Measurements from ENCODE around the gene GRAMD1B. TPM values are rescaled to one million over a fixed set of nuclear protein-coding genes. Genes with fewer than 3 reads are reported as not detected.
"Not testable (repeated sequence)": the region's sequence is repeated elsewhere in the genome, so short reads cannot be mapped to it uniquely, and the experiment has no call there.

The GRAMD1B gene
- total RNA-seq, 1 donor from 2014 or later, result 15.0 TPM

- Mint-ChIP-seq H3K36me3 (ENCODE audit: low read depth) (peaks cover 3% of the 10 kb centered on the region), H3K27ac (no peak overlapping the region), H3K4me1 (peaks cover 28% of the 10 kb centered on the region), H3K9me3 (peaks cover 18% of the 10 kb centered on the region), H3K27me3 (peaks cover 13% of the 10 kb centered on the region), H3K4me3 (no peak overlapping the region)
- ChIA-PET CTCF (no interaction called here), POLR2A (interaction anchor here (0.5 kb wide), 1 partner anchor 36 kb away, joined by 11 read pairs; no protein-coding TSS in a partner anchor)
- DNase-seq (no peak), ATAC-seq (ENCODE audit: low read depth) (no peak)
- intact Hi-C loops (cut with micrococcal nuclease), result no loop called here
- no peak for TF ChIP-seq CTCF (IDR thresholded peaks at IDR 0.05)
Measured at GRCh38 chr11:123659311-123659710, 229.2 kb downstream of the GRAMD1B start.

- peak overlapping the region; percentile 66 for H3K27ac Mint-ChIP-seq
- CTCF ChIA-PET; POLR2A ChIA-PET; H3K27me3 Mint-ChIP-seq; intact Hi-C loops (cut with micrococcal nuclease); DNase-seq; H3K36me3 Mint-ChIP-seq (ENCODE audit: low read depth): not testable (repeated sequence)
- ATAC-seq (ENCODE audit: low read depth), result peak; percentile 86
- H3K4me3 Mint-ChIP-seq, result peak overlapping the region; percentile 8
- H3K4me1 Mint-ChIP-seq, result peaks cover 24% of the 10 kb centered on the region
- H3K9me3 Mint-ChIP-seq, result peaks cover 18% of the 10 kb centered on the region
Measured at GRCh38 chr11:123659965-123660364, 229.9 kb downstream of the GRAMD1B start.

GRCh38 chr11:123665306-123665705 lies 235.2 kb downstream of the GRAMD1B start:
- ChIA-PET POLR2A (no interaction called here), CTCF (no interaction called here)
- H3K4me1 Mint-ChIP-seq, result peaks cover 3% of the 10 kb centered on the region
- ATAC-seq (ENCODE audit: low read depth) (no peak), DNase-seq (no peak)
- no peak overlapping the region for H3K4me3 Mint-ChIP-seq
- peaks cover 5% of the 10 kb centered on the region for H3K27me3 Mint-ChIP-seq
- no peaks in the 10 kb centered on the region for H3K36me3 Mint-ChIP-seq (ENCODE audit: low read depth)
- intact Hi-C loops (cut with micrococcal nuclease), result no loop called here
- peaks cover 7% of the 10 kb centered on the region for H3K9me3 Mint-ChIP-seq
- H3K27ac Mint-ChIP-seq, result no peak overlapping the region
- no peak for TF ChIP-seq CTCF (IDR thresholded peaks at IDR 0.05)

GRCh38 chr11:123670081-123670480 lies 240.0 kb downstream of the GRAMD1B start:
- POLR2A ChIA-PET, result no interaction called here
- no peak overlapping the region for H3K27ac Mint-ChIP-seq
- no peak for TF ChIP-seq CTCF (IDR thresholded peaks at IDR 0.05)
- intact Hi-C loops (cut with micrococcal nuclease), result no loop called here
- H3K27me3 Mint-ChIP-seq, result peaks cover 8% of the 10 kb centered on the region
- H3K4me3 Mint-ChIP-seq, result no peak overlapping the region
- H3K4me1 Mint-ChIP-seq, result no peaks in the 10 kb centered on the region
- CTCF ChIA-PET, result no interaction called here
- no peak for ATAC-seq (ENCODE audit: low read depth)
- DNase-seq, result no peak
- no peaks in the 10 kb centered on the region for H3K9me3 Mint-ChIP-seq
- H3K36me3 Mint-ChIP-seq (ENCODE audit: low read depth), result no peaks in the 10 kb centered on the region

GRCh38 chr11:123671534-123671933 lies 241.5 kb downstream of the GRAMD1B start:
- H3K9me3 Mint-ChIP-seq, result no peaks in the 10 kb centered on the region
- intact Hi-C loops (cut with micrococcal nuclease), result no loop called here
- CTCF ChIA-PET, result no interaction called here
- no peak for ATAC-seq (ENCODE audit: low read depth)
- H3K36me3 Mint-ChIP-seq (ENCODE audit: low read depth), result no peaks in the 10 kb centered on the region
- DNase-seq, result no peak
- H3K27me3 Mint-ChIP-seq, result peaks cover 7% of the 10 kb centered on the region
- TF ChIP-seq CTCF (IDR thresholded peaks at IDR 0.05), result no peak
- no peak overlapping the region for H3K27ac Mint-ChIP-seq
- H3K4me1 Mint-ChIP-seq, result no peaks in the 10 kb centered on the region
- no peak overlapping the region for H3K4me3 Mint-ChIP-seq
- POLR2A ChIA-PET, result no interaction called here

- Mint-ChIP-seq H3K4me1 (no peaks in the 10 kb centered on the region), H3K27ac (no peak overlapping the region), H3K36me3 (ENCODE audit: low read depth) (no peaks in the 10 kb centered on the region), H3K27me3 (peaks cover 3% of the 10 kb centered on the region), H3K9me3 (no peaks in the 10 kb centered on the region), H3K4me3 (no peak overlapping the region)
- no peak for TF ChIP-seq CTCF (IDR thresholded peaks at IDR 0.05)
- DNase-seq (no peak), ATAC-seq (ENCODE audit: low read depth) (no peak)
- intact Hi-C loops (cut with micrococcal nuclease), result no loop called here
- POLR2A ChIA-PET, result no interaction called here
- CTCF ChIA-PET, result no interaction called here
Measured at GRCh38 chr11:123672568-123672967, 242.5 kb downstream of the GRAMD1B start.

Data from activated B cell treated with CpG ODN at 0.5 μM for 24 hours (primary cell).